Thoracic aorta (tissue), 2 donors: ENCODE data around the gene CYS1. TPM values are rescaled to one million over a fixed set of nuclear protein-coding genes. Genes with fewer than 3 reads are reported as not detected.
A peak's percentile ranks its signal among the peaks of the same experiment; 100 is the strongest.
"Not testable (repeated sequence)": the region's sequence is repeated elsewhere in the genome, so short reads cannot be mapped to it uniquely, and the experiment has no call there.

Experiments used
- ATAC-seq: fragments of 150-250 bp; one replicate; pipeline ENCODE4 v1.8.0; 2017; ENCODE audit warnings: low read depth; ENCODE audit not compliant: insufficient number of reproducible peaks, low FRiP score
- DNase-seq: peaks from one replicate; pipeline ENCODE4 v3.0.0-alpha.2; 2020; ENCODE audit warnings: low spot score
- H3K27ac ChIP-seq, 2 donors: fragments of 200-600 bp; sonication (generic); 1 replicate in 1 of 2; 2 replicates in 1 of 2; pipeline ENCODE4 v1.5.1; 2016; ENCODE audit warnings: mild to moderate bottlenecking in 2 of 2, moderate library complexity in 2 of 2
- H3K27me3 ChIP-seq: fragments of 200-600 bp; sonication (generic); replicated peaks from 2 replicates; pipeline ENCODE4 v1.6.0; 2016; ENCODE audit warnings: mild to moderate bottlenecking; ENCODE audit not compliant: insufficient read depth
- H3K36me3 ChIP-seq: fragments of 200-600 bp; sonication (generic); one replicate; pipeline ENCODE4 v1.5.1; 2016
- H3K4me1 ChIP-seq, 2 donors: fragments of 200-600 bp; sonication (generic); 1 replicate in 1 of 2; 2 replicates in 1 of 2; pipeline versions ENCODE4 v1.5.1 to v1.6.0; 2016; ENCODE audit warnings: low read depth in 2 of 2, mild to moderate bottlenecking in 1 of 2; ENCODE audit not compliant: control insufficient read depth in 1 of 2
- H3K4me3 ChIP-seq: fragments of 200-600 bp; sonication (generic); 2 replicates; pipeline ENCODE4 v1.5.1; 2016; ENCODE audit warnings: mild to moderate bottlenecking
- H3K9me3 ChIP-seq: fragments of 200-600 bp; sonication (generic); 2 replicates; pipeline ENCODE4 v1.5.1; 2016
- total RNA-seq, 2 donors: library from RNA; depleted of rRNA; stranded (reverse); fragments of >200 nt; gene quantifications; one replicate each; pipeline versions ENCODE4 v1.1.0 to v1.2.3, GENCODE V29; 2016
- TF ChIP-seq, protein P1 (sequence below): fragments of 200-600 bp; sonication (generic); IDR thresholded peaks from one replicate; pipeline ENCODE4 v1.5.1; 2019; ENCODE audit warnings: antibody characterized with exemption

The CYS1 gene
- total RNA-seq, 2 donors from 2014 or later = 13.5 to 26.9 TPM

DNA sequence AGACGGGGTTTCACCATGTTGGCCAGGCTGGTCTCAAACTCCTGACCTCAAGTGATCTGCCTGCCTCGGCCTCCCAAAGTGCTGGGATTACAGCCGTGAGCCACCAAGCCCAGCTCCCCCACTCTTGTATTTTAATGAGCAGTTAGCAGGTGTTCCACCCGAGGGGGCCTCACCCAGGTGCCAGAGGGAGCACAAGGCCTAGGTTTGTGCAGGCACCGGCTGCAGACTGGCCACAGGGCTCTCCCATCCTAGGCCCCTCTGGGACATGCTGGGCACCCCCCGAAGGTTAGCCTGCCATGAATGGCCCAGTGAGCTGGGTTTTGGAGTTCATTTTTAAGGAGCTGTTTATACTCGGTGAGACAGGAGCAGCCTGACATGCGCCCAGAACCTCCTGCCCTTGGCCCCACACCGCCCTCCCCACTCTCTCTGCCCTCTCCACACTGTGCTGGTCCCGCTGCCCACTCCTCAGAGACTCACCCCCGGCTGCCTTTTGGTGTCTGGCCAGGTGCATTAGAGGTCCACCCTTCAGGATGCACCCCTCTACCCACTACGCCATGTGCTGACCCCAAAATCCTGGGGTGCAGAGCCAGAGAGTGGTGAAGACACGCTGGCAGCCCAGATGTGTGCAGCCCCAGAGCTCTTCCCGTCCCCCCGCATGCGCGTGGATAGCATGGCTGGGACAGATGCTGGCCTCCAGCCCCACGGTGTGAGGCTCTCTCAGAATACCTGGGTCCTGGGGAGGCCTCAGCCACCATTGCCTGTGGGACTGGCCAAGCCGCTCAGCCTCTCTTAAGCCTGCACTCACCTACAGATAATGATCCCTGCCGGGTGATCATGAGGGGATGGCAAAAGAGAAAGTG is 48.1 kb downstream of the CYS1 start:
- TF ChIP-seq, protein P1, sequence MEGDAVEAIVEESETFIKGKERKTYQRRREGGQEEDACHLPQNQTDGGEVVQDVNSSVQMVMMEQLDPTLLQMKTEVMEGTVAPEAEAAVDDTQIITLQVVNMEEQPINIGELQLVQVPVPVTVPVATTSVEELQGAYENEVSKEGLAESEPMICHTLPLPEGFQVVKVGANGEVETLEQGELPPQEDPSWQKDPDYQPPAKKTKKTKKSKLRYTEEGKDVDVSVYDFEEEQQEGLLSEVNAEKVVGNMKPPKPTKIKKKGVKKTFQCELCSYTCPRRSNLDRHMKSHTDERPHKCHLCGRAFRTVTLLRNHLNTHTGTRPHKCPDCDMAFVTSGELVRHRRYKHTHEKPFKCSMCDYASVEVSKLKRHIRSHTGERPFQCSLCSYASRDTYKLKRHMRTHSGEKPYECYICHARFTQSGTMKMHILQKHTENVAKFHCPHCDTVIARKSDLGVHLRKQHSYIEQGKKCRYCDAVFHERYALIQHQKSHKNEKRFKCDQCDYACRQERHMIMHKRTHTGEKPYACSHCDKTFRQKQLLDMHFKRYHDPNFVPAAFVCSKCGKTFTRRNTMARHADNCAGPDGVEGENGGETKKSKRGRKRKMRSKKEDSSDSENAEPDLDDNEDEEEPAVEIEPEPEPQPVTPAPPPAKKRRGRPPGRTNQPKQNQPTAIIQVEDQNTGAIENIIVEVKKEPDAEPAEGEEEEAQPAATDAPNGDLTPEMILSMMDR = no peak
- DNase-seq = no peak
- no peak for ATAC-seq
- no peaks in the 10 kb centered on the region for H3K27me3 ChIP-seq
- H3K4me3 ChIP-seq = no peak overlapping the region
- peaks cover 15 to 21% of the 10 kb centered on the region in 2 donors for H3K4me1 ChIP-seq
- H3K36me3 ChIP-seq = no peaks in the 10 kb centered on the region
- no peak overlapping the region for H3K27ac ChIP-seq
- H3K9me3 ChIP-seq = no peaks in the 10 kb centered on the region

DNA sequence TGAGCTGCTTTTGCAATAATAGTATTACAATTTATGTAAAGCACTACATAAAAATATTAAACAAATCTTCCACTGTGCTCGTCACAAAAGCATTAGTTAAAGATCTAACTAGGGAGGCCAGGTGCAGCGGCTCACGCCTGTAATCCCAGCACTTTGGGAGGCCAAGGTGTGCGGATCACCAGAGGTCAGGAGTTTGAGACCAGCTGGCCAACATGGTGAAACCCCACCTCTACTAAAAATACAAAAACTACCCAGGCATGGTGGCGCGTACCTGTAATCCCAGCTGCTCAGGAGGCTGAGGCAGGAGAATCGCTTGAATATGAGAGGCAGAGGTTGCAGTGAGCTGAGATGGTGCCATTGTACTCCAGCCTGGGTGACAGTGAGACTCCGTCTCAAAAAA is 49.4 kb downstream of the CYS1 start:
- ATAC-seq, H3K27ac ChIP-seq, H3K4me1 ChIP-seq, H3K36me3 ChIP-seq, H3K27me3 ChIP-seq, H3K9me3 ChIP-seq, H3K4me3 ChIP-seq, DNase-seq: not testable (repeated sequence)

DNA sequence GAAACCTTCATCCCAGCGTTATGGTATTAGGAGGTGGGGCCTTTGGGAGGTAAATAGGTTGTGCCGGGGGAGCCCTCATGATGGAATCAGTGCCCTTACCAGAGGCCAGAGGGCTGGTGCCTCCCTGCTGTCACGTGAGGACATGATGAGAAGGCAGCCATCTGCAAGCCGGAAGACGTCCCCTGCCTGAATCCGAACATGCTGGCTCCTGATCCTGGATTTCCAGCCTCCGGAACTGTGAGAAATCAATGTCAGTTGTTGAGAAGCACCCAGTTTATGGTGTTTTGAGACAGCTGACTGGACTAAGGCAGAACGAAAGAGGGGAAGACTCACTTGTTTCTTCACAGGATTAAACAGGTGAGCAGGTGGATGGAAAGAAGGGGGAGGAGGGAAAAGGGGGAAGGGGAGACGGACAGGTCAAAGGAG is 49.9 kb downstream of the CYS1 start:
- DNase-seq (no peak), ATAC-seq (no peak)
- peaks cover under 1 to 3% of the 10 kb centered on the region in 2 donors for H3K4me1 ChIP-seq
- H3K27ac ChIP-seq = no peak overlapping the region
- H3K27me3 ChIP-seq = no peaks in the 10 kb centered on the region
- TF ChIP-seq, protein P1 = no peak
- H3K36me3 ChIP-seq = no peaks in the 10 kb centered on the region
- no peaks in the 10 kb centered on the region for H3K9me3 ChIP-seq
- no peak overlapping the region for H3K4me3 ChIP-seq

DNA sequence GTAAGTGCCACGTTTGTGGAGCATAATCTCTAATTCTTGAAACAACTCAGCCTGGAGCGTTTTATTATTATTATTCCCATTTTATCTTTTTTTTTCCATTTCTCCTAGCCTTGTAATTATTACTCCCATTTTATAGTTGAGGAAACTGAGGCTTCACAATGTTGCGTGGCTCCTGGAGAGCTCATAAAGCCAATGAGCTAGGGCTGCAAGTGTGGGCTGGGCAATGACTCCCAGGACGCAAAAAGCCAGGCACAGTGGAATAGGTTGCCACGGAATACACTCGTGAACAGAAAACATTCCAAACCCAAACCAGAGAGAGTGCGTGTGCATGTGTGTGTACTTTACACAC is 50.4 kb downstream of the CYS1 start:
- TF ChIP-seq, protein P1 = no peak
- Histone ChIP-seq H3K4me3 (no peak overlapping the region), H3K27ac (no peak overlapping the region), H3K36me3 (no peaks in the 10 kb centered on the region), H3K9me3 (no peaks in the 10 kb centered on the region), H3K27me3 (no peaks in the 10 kb centered on the region), H3K4me1 (no peaks in the 10 kb centered on the region)
- DNase-seq = no peak
- ATAC-seq = no peak

DNA sequence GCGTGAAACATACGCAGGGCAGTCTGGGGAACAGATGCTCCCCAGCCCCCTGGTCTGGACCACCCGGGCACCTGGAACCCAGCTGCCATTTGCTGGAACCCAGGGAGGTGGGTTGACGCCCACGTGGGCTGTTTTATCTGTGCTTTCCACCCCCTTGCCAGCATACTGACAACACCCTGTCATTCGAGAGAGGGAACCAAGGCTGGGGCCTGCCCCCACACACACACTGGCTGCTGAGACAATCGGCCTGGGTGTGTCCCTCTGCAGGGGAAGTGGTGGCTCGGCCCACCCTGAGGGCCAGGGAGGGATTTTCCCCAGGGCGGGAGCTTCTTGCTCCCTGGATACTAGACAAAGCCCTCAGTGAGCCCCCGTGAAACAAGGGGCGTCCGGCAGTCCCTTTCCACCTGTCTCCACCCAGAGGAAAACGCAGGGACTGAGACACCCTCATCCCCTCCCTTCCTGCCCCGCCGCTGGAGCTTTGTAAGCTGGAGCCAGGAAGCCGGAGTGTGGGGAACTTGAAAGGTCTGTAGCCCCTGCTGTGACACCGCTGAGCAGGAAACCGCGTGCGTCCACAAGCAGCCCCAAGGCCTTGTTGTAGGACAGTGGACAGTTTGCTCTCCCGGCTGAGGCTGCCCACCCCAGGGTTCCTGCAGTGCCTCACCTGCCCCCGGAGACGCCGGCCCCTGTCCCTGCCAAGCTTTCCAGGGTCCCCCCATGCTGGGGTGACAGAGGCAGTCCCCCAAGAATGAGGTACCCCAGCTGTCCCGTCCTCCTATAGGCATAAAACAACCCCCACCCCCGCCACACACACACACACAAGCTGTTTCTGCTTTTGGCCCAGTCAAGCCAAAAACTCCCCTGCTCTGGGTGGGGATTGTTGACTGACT is 51.0 kb downstream of the CYS1 start:
- H3K27me3 ChIP-seq = no peaks in the 10 kb centered on the region
- no peaks in the 10 kb centered on the region for H3K36me3 ChIP-seq
- peak overlapping the region in 1 of 2 donors; percentile 30 for H3K27ac ChIP-seq
- no peaks in the 10 kb centered on the region for H3K4me1 ChIP-seq
- DNase-seq (no peak), ATAC-seq (no peak)
- TF ChIP-seq, protein P1 = no peak
- H3K9me3 ChIP-seq = no peaks in the 10 kb centered on the region
- H3K4me3 ChIP-seq = peak overlapping the region; percentile 29
